HepG2 (cell line): ENCODE measurements around the gene FIZ1. TPM values are rescaled to one million over a fixed set of nuclear protein-coding genes. Genes with fewer than 3 reads are reported as not detected.
A peak's percentile ranks its signal among the peaks of the same experiment; 100 is the strongest.

Experiments
- HMG20A ChIP-seq: IDR thresholded peaks from 2 replicates; pipeline ENCODE4 v1.6.1; 2016; ENCODE audit warnings: borderline replicate concordance
- HOXA9 ChIP-seq: sonication (generic); formaldehyde crosslinking; IDR thresholded peaks from 2 replicates; pipeline ENCODE4 v1.8.1; 2022; ENCODE audit warnings: missing genetic modification reagents, mild to moderate bottlenecking, moderate library complexity, borderline replicate concordance
- RFXANK ChIP-seq: IDR thresholded peaks from 2 replicates; pipeline ENCODE4 v1.6.1; 2016
- SP5 ChIP-seq: IDR thresholded peaks from 2 replicates; pipeline ENCODE4 v1.6.1; 2016; ENCODE audit warnings: low read depth, borderline replicate concordance
- TBX2 ChIP-seq: sonication (generic); formaldehyde crosslinking; IDR thresholded peaks from 2 replicates; pipeline ENCODE4 v1.5.0; 2020; ENCODE audit warnings: missing genetic modification reagents, mild to moderate bottlenecking, borderline replicate concordance
- TOPORS ChIP-seq: sonication (generic); formaldehyde crosslinking; IDR thresholded peaks from 2 replicates; pipeline ENCODE4 v1.8.0; 2023; ENCODE audit warnings: mild to moderate bottlenecking, missing genetic modification reagents
- ZNF30 ChIP-seq: sonication (generic); formaldehyde crosslinking; IDR thresholded peaks from 2 replicates; pipeline ENCODE4 v1.5.0; 2020; ENCODE audit warnings: mild to moderate bottlenecking, missing genetic modification reagents
- ZNF629 ChIP-seq: sonication (generic); formaldehyde crosslinking; conservative IDR thresholded peaks from 2 replicates; pipeline ENCODE4 v1.5.0; 2020; ENCODE audit warnings: missing genetic modification reagents
- polyA plus RNA-seq, 8 experiments: library from polyadenylated mRNA; depleted of rRNA in 3 of 8; stranded (reverse) in 7 of 8; unstranded in 1 of 8; fragments of >200 nt; fragmentation: Illumina TruSeq in 4 of 8; extraction: Trizol in 4 of 8; gene quantifications; 2 replicates each; pipeline versions ENCODE4 v1.2.1 to v1.2.3, GENCODE V29; 2011 to 2016; ENCODE audit warnings: low read depth in 4 of 8, missing spikeins in 1 of 8, mixed read lengths in 1 of 8; ENCODE audit not compliant: insufficient read depth in 1 of 8
- total RNA-seq, 5 experiments: library from RNA; depleted of rRNA; stranded (reverse); fragments of >200 nt; fragmentation: Illumina TruSeq; extraction: Trizol; gene quantifications; 2 replicates each; pipeline ENCODE4 v1.2.3, GENCODE V29; 2016; ENCODE audit warnings: low read depth in 1 of 5
- TF ChIP-seq, protein P1 (sequence below): sonication (generic); formaldehyde crosslinking; conservative IDR thresholded peaks from 2 replicates; pipeline ENCODE4 v1.4.0; 2020; ENCODE audit warnings: mild to moderate bottlenecking, missing genetic modification reagents, moderate library complexity
- TF ChIP-seq, protein P2 (sequence below): sonication (generic); formaldehyde crosslinking; IDR thresholded peaks from 2 replicates; pipeline ENCODE4 v1.4.0; 2020; ENCODE audit warnings: missing genetic modification reagents, borderline replicate concordance
- TF ChIP-seq, protein P3 (sequence below): IDR thresholded peaks from 2 replicates; pipeline ENCODE4 v1.6.1; 2018; ENCODE audit warnings: missing genetic modification reagents
- TF ChIP-seq, protein P4 (sequence below): sonication (generic); formaldehyde crosslinking; IDR thresholded peaks from 2 replicates; pipeline ENCODE4 v1.5.1; 2020; ENCODE audit warnings: mild to moderate bottlenecking, missing genetic modification reagents, moderate library complexity
- TF ChIP-seq, protein P5 (sequence below): IDR thresholded peaks from 2 replicates; pipeline ENCODE4 v1.6.1; 2016; ENCODE audit warnings: missing genetic modification reagents, missing compliant biosample characterization

Gene FIZ1
- total and polyA plus RNA-seq, 2 of the 13 experiments (the other 11 are each of a cell fraction or from before 2014, with no cell fraction given): 3.6 to 5.9 TPM

DNA sequence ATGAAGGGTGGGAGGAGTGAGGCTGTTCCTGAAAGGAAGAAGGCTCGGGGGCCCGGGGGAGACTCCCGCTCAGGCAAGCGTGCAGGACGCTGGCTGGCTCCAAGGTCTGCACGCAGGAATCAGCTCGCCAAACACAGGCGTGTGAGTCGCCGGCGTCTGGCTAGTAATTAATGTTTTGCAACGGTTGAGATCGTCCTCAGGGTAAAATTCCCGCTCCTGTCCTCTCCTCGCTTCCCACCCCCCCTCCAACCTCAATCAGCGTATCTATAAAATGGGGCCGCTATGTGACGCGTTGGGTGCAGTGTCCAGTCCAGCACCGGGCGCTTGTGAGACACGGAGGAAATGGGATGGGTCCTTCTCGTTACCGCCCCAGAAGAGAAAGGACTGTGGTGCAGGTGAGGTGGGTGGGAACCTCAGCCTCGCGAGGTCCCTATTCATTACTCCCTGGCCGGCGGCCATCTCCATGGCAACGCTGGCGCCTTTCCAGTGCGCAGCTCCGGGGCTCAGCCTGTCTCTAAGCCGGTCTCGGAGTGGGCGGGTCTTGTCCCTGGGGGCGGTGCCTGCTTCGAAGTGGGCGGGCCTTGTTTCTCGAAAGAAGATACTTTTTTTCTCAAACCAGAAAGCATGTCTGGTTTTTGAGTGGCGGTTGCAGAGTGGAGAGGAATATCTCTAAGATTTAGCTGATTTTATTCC, 12.2 kb downstream of the FIZ1 start (continued):
- peak; percentile 95 for TF ChIP-seq ZNF629 (CRISPR knock-in tag)
- TF ChIP-seq ZNF30: no peak
- TF ChIP-seq, protein P1, sequence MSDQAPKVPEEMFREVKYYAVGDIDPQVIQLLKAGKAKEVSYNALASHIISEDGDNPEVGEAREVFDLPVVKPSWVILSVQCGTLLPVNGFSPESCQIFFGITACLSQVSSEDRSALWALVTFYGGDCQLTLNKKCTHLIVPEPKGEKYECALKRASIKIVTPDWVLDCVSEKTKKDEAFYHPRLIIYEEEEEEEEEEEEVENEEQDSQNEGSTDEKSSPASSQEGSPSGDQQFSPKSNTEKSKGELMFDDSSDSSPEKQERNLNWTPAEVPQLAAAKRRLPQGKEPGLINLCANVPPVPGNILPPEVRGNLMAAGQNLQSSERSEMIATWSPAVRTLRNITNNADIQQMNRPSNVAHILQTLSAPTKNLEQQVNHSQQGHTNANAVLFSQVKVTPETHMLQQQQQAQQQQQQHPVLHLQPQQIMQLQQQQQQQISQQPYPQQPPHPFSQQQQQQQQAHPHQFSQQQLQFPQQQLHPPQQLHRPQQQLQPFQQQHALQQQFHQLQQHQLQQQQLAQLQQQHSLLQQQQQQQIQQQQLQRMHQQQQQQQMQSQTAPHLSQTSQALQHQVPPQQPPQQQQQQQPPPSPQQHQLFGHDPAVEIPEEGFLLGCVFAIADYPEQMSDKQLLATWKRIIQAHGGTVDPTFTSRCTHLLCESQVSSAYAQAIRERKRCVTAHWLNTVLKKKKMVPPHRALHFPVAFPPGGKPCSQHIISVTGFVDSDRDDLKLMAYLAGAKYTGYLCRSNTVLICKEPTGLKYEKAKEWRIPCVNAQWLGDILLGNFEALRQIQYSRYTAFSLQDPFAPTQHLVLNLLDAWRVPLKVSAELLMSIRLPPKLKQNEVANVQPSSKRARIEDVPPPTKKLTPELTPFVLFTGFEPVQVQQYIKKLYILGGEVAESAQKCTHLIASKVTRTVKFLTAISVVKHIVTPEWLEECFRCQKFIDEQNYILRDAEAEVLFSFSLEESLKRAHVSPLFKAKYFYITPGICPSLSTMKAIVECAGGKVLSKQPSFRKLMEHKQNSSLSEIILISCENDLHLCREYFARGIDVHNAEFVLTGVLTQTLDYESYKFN: peak; percentile 38; the same call in 1 of the 2 replicates
- peak; percentile 39; the same call in 1 of the 2 replicates for TF ChIP-seq SP5
- TF ChIP-seq, protein P2, sequence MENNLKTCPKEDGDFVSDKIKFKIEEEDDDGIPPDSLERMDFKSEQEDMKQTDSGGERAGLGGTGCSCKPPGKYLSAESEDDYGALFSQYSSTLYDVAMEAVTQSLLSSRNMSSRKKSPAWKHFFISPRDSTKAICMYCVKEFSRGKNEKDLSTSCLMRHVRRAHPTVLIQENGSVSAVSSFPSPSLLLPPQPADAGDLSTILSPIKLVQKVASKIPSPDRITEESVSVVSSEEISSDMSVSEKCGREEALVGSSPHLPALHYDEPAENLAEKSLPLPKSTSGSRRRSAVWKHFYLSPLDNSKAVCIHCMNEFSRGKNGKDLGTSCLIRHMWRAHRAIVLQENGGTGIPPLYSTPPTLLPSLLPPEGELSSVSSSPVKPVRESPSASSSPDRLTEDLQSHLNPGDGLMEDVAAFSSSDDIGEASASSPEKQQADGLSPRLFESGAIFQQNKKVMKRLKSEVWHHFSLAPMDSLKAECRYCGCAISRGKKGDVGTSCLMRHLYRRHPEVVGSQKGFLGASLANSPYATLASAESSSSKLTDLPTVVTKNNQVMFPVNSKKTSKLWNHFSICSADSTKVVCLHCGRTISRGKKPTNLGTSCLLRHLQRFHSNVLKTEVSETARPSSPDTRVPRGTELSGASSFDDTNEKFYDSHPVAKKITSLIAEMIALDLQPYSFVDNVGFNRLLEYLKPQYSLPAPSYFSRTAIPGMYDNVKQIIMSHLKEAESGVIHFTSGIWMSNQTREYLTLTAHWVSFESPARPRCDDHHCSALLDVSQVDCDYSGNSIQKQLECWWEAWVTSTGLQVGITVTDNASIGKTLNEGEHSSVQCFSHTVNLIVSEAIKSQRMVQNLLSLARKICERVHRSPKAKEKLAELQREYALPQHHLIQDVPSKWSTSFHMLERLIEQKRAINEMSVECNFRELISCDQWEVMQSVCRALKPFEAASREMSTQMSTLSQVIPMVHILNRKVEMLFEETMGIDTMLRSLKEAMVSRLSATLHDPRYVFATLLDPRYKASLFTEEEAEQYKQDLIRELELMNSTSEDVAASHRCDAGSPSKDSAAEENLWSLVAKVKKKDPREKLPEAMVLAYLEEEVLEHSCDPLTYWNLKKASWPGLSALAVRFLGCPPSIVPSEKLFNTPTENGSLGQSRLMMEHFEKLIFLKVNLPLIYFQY (CRISPR knock-in tag): no peak
- no peak; the same call in 1 of the 2 replicates for TF ChIP-seq TBX2
- TF ChIP-seq, protein P3, sequence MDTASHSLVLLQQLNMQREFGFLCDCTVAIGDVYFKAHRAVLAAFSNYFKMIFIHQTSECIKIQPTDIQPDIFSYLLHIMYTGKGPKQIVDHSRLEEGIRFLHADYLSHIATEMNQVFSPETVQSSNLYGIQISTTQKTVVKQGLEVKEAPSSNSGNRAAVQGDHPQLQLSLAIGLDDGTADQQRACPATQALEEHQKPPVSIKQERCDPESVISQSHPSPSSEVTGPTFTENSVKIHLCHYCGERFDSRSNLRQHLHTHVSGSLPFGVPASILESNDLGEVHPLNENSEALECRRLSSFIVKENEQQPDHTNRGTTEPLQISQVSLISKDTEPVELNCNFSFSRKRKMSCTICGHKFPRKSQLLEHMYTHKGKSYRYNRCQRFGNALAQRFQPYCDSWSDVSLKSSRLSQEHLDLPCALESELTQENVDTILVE (CRISPR knock-in tag): no peak
- no peak for TF ChIP-seq RFXANK (CRISPR knock-in tag)
- no peak for TF ChIP-seq HMG20A
- TF ChIP-seq HOXA9 (CRISPR knock-in tag): no peak
- TF ChIP-seq, protein P4, sequence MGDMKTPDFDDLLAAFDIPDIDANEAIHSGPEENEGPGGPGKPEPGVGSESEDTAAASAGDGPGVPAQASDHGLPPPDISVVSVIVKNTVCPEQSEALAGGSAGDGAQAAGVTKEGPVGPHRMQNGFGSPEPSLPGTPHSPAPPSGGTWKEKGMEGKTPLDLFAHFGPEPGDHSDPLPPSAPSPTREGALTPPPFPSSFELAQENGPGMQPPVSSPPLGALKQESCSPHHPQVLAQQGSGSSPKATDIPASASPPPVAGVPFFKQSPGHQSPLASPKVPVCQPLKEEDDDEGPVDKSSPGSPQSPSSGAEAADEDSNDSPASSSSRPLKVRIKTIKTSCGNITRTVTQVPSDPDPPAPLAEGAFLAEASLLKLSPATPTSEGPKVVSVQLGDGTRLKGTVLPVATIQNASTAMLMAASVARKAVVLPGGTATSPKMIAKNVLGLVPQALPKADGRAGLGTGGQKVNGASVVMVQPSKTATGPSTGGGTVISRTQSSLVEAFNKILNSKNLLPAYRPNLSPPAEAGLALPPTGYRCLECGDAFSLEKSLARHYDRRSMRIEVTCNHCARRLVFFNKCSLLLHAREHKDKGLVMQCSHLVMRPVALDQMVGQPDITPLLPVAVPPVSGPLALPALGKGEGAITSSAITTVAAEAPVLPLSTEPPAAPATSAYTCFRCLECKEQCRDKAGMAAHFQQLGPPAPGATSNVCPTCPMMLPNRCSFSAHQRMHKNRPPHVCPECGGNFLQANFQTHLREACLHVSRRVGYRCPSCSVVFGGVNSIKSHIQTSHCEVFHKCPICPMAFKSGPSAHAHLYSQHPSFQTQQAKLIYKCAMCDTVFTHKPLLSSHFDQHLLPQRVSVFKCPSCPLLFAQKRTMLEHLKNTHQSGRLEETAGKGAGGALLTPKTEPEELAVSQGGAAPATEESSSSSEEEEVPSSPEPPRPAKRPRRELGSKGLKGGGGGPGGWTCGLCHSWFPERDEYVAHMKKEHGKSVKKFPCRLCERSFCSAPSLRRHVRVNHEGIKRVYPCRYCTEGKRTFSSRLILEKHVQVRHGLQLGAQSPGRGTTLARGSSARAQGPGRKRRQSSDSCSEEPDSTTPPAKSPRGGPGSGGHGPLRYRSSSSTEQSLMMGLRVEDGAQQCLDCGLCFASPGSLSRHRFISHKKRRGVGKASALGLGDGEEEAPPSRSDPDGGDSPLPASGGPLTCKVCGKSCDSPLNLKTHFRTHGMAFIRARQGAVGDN (CRISPR knock-in tag): peak; percentile 48
- TF ChIP-seq, protein P5, sequence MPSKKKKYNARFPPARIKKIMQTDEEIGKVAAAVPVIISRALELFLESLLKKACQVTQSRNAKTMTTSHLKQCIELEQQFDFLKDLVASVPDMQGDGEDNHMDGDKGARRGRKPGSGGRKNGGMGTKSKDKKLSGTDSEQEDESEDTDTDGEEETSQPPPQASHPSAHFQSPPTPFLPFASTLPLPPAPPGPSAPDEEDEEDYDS (CRISPR knock-in tag): peak; percentile 22; the same call in 1 of the 2 replicates
- no peak for TF ChIP-seq TOPORS (CRISPR knock-in tag)
